GM10248 (cell line): ENCODE results near the gene PTPN21.

Experiments
- CTCF ChIA-PET: fragments of 300-600 bp; sonication (Branson Sonifier 250); formaldehyde crosslinking; extraction: SDS; loops from one replicate; lab custom pipeline; 2021; ENCODE audit warnings: antibody characterized with exemption; lab: Yijun Ruan, JAX
- POLR2A ChIA-PET: fragments of 350-650 bp; sonication (Branson Sonifier 250); formaldehyde crosslinking; extraction: SDS; loops from one replicate; lab custom pipeline; 2020; ENCODE audit warnings: antibody characterized with exemption; lab: Yijun Ruan, JAX
- DNase-seq: peaks from one replicate; pipeline ENCODE4 v3.0.0; 2012; ENCODE audit errors: extremely low spot score
- CTCF ChIP-seq: IDR thresholded peaks from 2 replicates; pipeline ENCODE4 v1.5.1; 2012; ENCODE audit warnings: mild to moderate bottlenecking, low read depth; ENCODE audit errors: extremely low read depth, missing control alignments, control extremely low read depth

Gene PTPN21

DNA sequence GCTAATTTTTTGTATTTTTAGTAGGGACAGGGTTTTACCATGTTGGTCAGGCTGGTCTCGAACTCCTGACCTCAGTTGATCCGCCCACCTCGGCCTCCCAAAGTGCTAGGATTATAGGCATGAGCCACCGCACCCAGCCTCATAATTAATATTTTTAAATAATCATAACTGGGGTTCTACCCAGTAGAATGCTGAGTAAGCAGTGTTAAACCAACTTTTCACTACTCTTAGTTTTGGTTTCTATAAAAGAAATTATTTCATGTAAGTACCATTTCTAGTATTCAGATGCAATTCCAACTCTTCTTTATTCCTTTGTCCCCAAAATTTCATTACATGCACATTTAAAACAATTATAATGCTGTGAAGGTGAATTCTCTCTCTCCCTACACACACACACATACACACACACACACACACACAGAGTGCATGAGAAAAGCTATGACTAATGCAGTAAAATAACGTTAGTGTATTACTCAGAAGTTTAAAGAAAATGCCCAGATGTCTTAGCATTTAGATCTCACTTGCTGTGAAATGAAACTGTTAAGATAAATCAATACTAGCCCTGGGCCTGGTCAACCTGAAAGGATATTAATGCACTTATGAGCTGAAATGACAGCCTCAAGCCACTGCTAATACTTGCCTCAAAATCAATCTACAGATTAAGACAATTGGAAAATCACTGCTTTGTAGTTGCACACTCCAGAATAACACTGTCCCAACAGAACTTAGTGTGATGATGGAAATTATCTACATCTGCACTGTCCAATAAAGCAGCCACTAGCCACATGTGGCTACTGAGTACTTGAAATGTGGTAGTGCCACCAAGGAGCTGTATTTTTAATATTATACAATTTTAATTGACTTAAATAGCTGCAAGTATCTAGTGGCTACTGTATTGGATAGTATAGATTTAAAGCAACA, 36.0 kb downstream of the PTPN21 start:
- ChIA-PET POLR2A (no interaction called here), CTCF (interaction anchor here (1.5 kb wide), 1 partner anchor 10 kb away, joined by 4 read pairs; no protein-coding TSS in a partner anchor)
- TF ChIP-seq CTCF = no peak
- DNase-seq = no peak

DNA sequence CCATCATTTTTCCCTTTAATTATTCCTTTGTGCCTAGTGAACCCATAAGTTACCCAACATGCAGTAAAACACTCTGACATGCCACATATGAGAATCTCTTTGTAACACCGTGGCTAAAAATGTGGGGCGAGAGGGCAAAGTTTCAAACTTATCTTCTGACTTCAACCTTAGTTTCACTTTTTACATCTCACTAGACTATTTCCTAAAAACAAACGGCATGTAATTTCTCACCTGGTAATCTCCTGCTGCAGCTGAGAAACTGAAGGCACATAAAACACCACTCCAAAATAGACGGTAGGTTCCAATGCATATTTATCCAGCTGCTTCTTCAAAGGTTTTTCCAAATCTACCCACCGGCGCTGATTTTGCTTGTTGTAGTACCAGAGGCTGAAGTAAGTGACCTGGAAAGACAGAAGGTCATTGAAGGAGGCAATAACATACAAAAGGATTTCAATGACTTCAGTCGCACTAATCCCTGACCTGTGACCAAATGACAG, 37.9 kb downstream of the PTPN21 start:
- POLR2A ChIA-PET = no interaction called here
- TF ChIP-seq CTCF = no peak
- DNase-seq = no peak
- CTCF ChIA-PET = no interaction called here

DNA sequence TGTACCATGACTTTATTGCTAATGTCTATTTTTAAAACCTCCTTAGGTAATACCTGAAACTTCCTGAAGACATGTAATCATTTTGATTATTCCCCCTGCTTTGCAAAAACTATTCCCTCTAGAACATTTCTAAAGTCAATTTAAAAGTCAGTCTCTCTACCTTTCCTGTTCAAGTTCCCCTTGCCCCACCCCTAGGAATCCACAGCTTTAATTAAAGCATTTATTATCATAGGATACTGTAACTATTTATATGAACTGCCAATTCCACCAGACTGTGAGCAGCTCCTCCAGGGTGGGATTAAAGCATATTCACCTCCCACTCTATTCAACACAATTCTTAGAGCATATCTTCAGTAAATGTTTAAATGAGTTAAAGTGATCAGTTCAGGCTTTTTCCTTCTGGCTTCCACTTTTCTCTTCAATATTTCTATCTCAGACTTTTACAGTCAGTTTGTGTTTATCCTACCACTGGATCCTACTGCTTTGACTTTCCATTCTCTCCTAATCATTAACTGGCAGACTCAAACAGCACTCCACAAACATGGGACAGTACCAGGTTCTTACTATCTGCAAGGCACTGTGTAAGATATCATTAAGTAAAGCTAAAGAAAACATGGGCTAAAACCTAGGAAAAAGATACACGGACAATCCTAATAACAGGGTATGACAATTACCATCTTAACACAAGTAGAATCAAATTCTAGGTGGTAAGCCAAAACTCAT, 39.1 kb downstream of the PTPN21 start:
- CTCF ChIA-PET = interaction anchor here (1.4 kb wide), 1 partner anchor 20 kb away, joined by 3 read pairs; no protein-coding TSS in a partner anchor
- POLR2A ChIA-PET = no interaction called here
- DNase-seq = no peak
- TF ChIP-seq CTCF = no peak

GRCh38 chr14:88507208-88507607, 47.6 kb downstream of the PTPN21 start:
- CTCF ChIA-PET = no interaction called here
- TF ChIP-seq CTCF = no peak
- POLR2A ChIA-PET = no interaction called here
- no peak for DNase-seq

DNA sequence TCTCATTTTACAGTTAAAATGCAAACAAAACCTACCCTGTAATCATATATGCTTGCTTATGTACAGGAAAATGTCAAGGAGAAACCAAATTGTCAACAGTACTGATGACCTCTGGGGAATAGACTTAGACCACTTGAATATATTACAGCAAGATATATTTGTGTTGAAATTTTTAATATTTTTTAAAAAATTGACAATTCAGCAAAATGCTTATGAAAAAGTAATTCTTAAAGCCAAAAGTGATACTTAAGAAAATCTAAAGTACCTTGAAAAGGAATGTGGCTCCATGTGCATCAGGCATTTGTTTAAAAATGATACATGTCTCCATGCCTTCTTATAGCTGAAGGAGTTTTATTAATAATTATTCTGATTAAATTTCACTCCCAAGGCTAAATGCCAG, 49.2 kb downstream of the PTPN21 start:
- DNase-seq = no peak
- POLR2A ChIA-PET = no interaction called here
- no peak for TF ChIP-seq CTCF
- CTCF ChIA-PET = interaction anchor here (1.4 to 1.8 kb wide), 2 partner anchors 12 to 24 kb away, joined by 4 to 5 read pairs; no protein-coding TSS in a partner anchor

- POLR2A ChIA-PET = no interaction called here
- DNase-seq = no peak
- CTCF ChIA-PET = interaction anchor here (1.4 to 1.8 kb wide), 2 partner anchors 11 to 23 kb away, joined by 4 to 5 read pairs; no protein-coding TSS in a partner anchor
- TF ChIP-seq CTCF = no peak
Observed at GRCh38 chr14:88504602-88505001, 50.2 kb downstream of the PTPN21 start.
